K562 (cell line): ENCODE results near the gene TM4SF20. TPM values are rescaled to one million over a fixed set of nuclear protein-coding genes. Genes with fewer than 3 reads are reported as not detected.

Source experiments
- CBX3 ChIP-seq, 2 experiments: IDR thresholded peaks; 1 replicate in 1 of 2; 2 replicates in 1 of 2; pipeline ENCODE4 v1.6.1; 2012; ENCODE audit warnings: inconsistent platforms in 2 of 2, low read length in 2 of 2, borderline replicate concordance in 1 of 2, control low read depth in 1 of 2
- GATAD2B ChIP-seq: fragments of 450-650 bp; IDR thresholded peaks from 2 replicates; pipeline ENCODE4 v1.6.1; 2017; ENCODE audit warnings: mild to moderate bottlenecking, borderline replicate concordance
- PML ChIP-seq: IDR thresholded peaks from 2 replicates; pipeline ENCODE4 v1.6.1; 2012; ENCODE audit warnings: low read length, inconsistent platforms
- TCF3 ChIP-seq: sonication (generic); formaldehyde crosslinking; IDR thresholded peaks from 2 replicates; pipeline ENCODE4 v1.4.0; 2020; ENCODE audit warnings: mild to moderate bottlenecking, missing genetic modification reagents
- TGIF2 ChIP-seq: sonication (generic); formaldehyde crosslinking; IDR thresholded peaks from 2 replicates; pipeline ENCODE4 v1.8.1; 2022; ENCODE audit warnings: mild to moderate bottlenecking, missing genetic modification reagents, moderate library complexity
- TRIM24 ChIP-seq, 2 experiments: fragments of 450-650 bp; IDR thresholded peaks; 2 replicates each; pipeline ENCODE4 v1.6.1; 2016
- polyA plus RNA-seq, 8 experiments: library from polyadenylated mRNA; depleted of rRNA in 4 of 8; stranded (reverse) in 5 of 8; unstranded in 3 of 8; fragments of >200 nt; fragmentation: Nextera tagmentation in 2 of 8; fragmentation: Illumina TruSeq in 1 of 8; extraction: Ambion mirVana in 2 of 8; extraction: Trizol in 1 of 8; gene quantifications; 2 replicates each; pipeline versions ENCODE4 v1.2.1 to v1.2.3, GENCODE V29; 2011 to 2014; ENCODE audit warnings: inconsistent platforms in 1 of 8, missing spikeins in 1 of 8
- total RNA-seq, 7 experiments: library from RNA; depleted of rRNA in 6 of 7; stranded (reverse); fragments of >200 nt in 6 of 7; fragmentation: Illumina TruSeq in 2 of 7; extraction: Trizol in 2 of 7; gene quantifications; 2 replicates each; pipeline versions ENCODE4 v1.2.1 to v1.2.3, GENCODE V29; 2011 to 2021; ENCODE audit warnings: low replicate concordance in 1 of 7
- TF ChIP-seq, protein P1 (sequence below): sonication (generic); formaldehyde crosslinking; IDR thresholded peaks from 2 replicates; pipeline ENCODE4 v1.8.0; 2023; ENCODE audit warnings: missing genetic modification reagents, mild to moderate bottlenecking, borderline replicate concordance
- TF ChIP-seq, protein P2 (sequence below), 2 experiments: IDR thresholded peaks; 2 replicates each; pipeline ENCODE4 v1.6.1; 2011; ENCODE audit warnings: borderline replicate concordance in 1 of 2, control low read depth in 1 of 2, low read depth in 1 of 2, low read length in 1 of 2, mild to moderate bottlenecking in 1 of 2, mixed read lengths in 1 of 2, moderate library complexity in 1 of 2; ENCODE audit not compliant: insufficient read depth in 1 of 2, insufficient read length in 1 of 2, poor library complexity in 1 of 2, severe bottlenecking in 1 of 2; ENCODE audit errors: extremely low read depth in 1 of 2

Gene TM4SF20
- total and polyA plus RNA-seq, 9 of the 15 experiments (the other 6 are each of a cell fraction or from before 2014, with no cell fraction given) = not detected

DNA sequence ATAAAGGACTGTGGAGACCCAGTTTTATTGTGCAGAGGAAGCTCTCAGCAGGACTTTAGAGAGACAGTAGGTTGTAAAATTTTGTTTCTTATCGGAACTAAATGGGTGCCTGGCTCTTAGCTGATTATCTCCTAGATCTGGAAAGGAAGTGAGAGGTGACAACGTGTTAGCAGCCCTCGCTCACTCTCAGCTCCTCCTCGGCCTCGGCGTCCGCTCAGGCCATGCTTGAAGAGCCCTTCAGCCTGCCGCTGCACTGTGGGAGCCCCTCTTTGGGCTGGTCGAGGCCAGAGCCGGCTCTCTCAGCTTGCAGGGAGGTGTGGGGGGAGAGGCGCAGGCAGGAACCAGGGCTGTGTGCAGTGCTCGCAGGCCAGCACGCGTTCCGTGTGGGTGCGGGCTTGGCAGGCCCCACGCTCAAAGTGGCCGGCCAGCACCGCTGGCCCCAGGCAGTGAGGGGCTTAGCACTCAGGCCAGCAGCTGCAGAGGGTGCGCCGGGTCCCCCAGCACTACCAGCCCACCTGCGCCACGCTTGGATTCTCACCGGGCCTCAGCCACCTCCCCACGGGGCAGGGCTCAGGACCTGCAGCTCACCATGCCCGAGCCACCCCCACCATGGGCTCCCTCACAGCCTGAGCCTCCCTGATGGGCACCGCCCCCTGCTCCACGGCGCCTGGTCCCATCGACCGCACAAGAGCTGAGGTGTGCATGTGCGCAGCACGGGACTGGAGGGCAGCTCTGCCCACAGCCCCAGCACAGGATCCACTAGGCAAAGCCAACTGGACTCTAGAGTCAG, 58.6 kb downstream of the TM4SF20 start (continued):
- TF ChIP-seq TGIF2 (no peak), TRIM24 (IDR thresholded peaks at IDR 0.05) (peak in 1 of 2 experiments; percentile 57; a peak in 3 of 4 replicates), CBX3 (IDR thresholded peaks at IDR 0.05; ENCODE audit: borderline replicate concordance in 1 of 2, low read length in 2 of 2) (no peak), PML (no peak), GATAD2B (no peak), TCF3 (CRISPR knock-in tag) (peak; percentile 46; the same call in 1 of the 2 replicates)
- TF ChIP-seq, protein P1, sequence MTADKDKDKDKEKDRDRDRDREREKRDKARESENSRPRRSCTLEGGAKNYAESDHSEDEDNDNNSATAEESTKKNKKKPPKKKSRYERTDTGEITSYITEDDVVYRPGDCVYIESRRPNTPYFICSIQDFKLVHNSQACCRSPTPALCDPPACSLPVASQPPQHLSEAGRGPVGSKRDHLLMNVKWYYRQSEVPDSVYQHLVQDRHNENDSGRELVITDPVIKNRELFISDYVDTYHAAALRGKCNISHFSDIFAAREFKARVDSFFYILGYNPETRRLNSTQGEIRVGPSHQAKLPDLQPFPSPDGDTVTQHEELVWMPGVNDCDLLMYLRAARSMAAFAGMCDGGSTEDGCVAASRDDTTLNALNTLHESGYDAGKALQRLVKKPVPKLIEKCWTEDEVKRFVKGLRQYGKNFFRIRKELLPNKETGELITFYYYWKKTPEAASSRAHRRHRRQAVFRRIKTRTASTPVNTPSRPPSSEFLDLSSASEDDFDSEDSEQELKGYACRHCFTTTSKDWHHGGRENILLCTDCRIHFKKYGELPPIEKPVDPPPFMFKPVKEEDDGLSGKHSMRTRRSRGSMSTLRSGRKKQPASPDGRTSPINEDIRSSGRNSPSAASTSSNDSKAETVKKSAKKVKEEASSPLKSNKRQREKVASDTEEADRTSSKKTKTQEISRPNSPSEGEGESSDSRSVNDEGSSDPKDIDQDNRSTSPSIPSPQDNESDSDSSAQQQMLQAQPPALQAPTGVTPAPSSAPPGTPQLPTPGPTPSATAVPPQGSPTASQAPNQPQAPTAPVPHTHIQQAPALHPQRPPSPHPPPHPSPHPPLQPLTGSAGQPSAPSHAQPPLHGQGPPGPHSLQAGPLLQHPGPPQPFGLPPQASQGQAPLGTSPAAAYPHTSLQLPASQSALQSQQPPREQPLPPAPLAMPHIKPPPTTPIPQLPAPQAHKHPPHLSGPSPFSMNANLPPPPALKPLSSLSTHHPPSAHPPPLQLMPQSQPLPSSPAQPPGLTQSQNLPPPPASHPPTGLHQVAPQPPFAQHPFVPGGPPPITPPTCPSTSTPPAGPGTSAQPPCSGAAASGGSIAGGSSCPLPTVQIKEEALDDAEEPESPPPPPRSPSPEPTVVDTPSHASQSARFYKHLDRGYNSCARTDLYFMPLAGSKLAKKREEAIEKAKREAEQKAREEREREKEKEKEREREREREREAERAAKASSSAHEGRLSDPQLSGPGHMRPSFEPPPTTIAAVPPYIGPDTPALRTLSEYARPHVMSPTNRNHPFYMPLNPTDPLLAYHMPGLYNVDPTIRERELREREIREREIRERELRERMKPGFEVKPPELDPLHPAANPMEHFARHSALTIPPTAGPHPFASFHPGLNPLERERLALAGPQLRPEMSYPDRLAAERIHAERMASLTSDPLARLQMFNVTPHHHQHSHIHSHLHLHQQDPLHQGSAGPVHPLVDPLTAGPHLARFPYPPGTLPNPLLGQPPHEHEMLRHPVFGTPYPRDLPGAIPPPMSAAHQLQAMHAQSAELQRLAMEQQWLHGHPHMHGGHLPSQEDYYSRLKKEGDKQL = no peak
- TF ChIP-seq, protein P2, sequence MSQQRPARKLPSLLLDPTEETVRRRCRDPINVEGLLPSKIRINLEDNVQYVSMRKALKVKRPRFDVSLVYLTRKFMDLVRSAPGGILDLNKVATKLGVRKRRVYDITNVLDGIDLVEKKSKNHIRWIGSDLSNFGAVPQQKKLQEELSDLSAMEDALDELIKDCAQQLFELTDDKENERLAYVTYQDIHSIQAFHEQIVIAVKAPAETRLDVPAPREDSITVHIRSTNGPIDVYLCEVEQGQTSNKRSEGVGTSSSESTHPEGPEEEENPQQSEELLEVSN (IDR thresholded peaks at IDR 0.05; ENCODE audit: borderline replicate concordance in 1 of 2, extremely low read depth in 1 of 2, insufficient read depth in 1 of 2, insufficient read length in 1 of 2, low read depth in 1 of 2, low read length in 1 of 2, poor library complexity in 1 of 2, severe bottlenecking in 1 of 2) = peak; percentile 24 to 34
